ENCODE measurements around the gene SCUBE2. TPM values are rescaled to one million over a fixed set of nuclear protein-coding genes. Genes with fewer than 3 reads are reported as not detected.

SCUBE2 gene
- total RNA-seq, 6 experiments from 2014 or later: 0.31 to 1.1 (median 0.80) TPM

- H3K27ac Mint-ChIP-seq: no peak overlapping the region
- H3K9me3 Mint-ChIP-seq: no peaks in the 10 kb centered on the region
- no peak for DNase-seq
- H3K36me3 Mint-ChIP-seq (ENCODE audit: low read depth): no peaks in the 10 kb centered on the region
- no peaks in the 10 kb centered on the region; the same call in 1 of the 2 replicates for H3K4me1 Mint-ChIP-seq (ENCODE audit: low read depth)
- no peaks in the 10 kb centered on the region; the same call in none of the 2 replicates for H3K27me3 Mint-ChIP-seq (ENCODE audit: insufficient read depth)
- no peak for TF ChIP-seq CTCF (IDR thresholded peaks at IDR 0.05)
- H3K4me3 Mint-ChIP-seq: no peak overlapping the region
Observed at GRCh38 chr11:9065607-9066432, 25.6 kb downstream of the SCUBE2 start.

GRCh38 chr11:9061807-9062206 lies 29.6 kb downstream of the SCUBE2 start:
- Mint-ChIP-seq H3K4me1 (ENCODE audit: low read depth) (no peaks in the 10 kb centered on the region), H3K9me3 (no peaks in the 10 kb centered on the region), H3K4me3 (no peak overlapping the region), H3K27me3 (ENCODE audit: insufficient read depth) (no peaks in the 10 kb centered on the region; the same call in none of the 2 replicates), H3K36me3 (ENCODE audit: low read depth) (no peaks in the 10 kb centered on the region), H3K27ac (no peak overlapping the region)
- DNase-seq: no peak
- no peak for TF ChIP-seq CTCF (IDR thresholded peaks at IDR 0.05)

GRCh38 chr11:9060700-9061111 lies 30.7 kb downstream of the SCUBE2 start:
- Mint-ChIP-seq H3K4me1 (ENCODE audit: low read depth) (no peaks in the 10 kb centered on the region), H3K9me3 (no peaks in the 10 kb centered on the region), H3K36me3 (ENCODE audit: low read depth) (no peaks in the 10 kb centered on the region), H3K27ac (no peak overlapping the region), H3K27me3 (ENCODE audit: insufficient read depth) (no peaks in the 10 kb centered on the region; the same call in none of the 2 replicates), H3K4me3 (no peak overlapping the region)
- TF ChIP-seq CTCF (IDR thresholded peaks at IDR 0.05): peak; percentile 55
- no peak for DNase-seq

GRCh38 chr11:9059406-9059805 lies 32.0 kb downstream of the SCUBE2 start:
- DNase-seq: no peak
- H3K4me3 Mint-ChIP-seq: no peak overlapping the region
- no peak overlapping the region for H3K27ac Mint-ChIP-seq
- no peak for TF ChIP-seq CTCF (IDR thresholded peaks at IDR 0.05)
- H3K4me1 Mint-ChIP-seq (ENCODE audit: low read depth): peaks cover under 1% of the 10 kb centered on the region
- no peaks in the 10 kb centered on the region for H3K9me3 Mint-ChIP-seq
- no peaks in the 10 kb centered on the region for H3K36me3 Mint-ChIP-seq (ENCODE audit: low read depth)
- H3K27me3 Mint-ChIP-seq (ENCODE audit: insufficient read depth): no peaks in the 10 kb centered on the region; the same call in none of the 2 replicates

- H3K36me3 Mint-ChIP-seq (ENCODE audit: low read depth): no peaks in the 10 kb centered on the region
- TF ChIP-seq CTCF (IDR thresholded peaks at IDR 0.05): no peak
- no peaks in the 10 kb centered on the region for H3K9me3 Mint-ChIP-seq
- no peak for DNase-seq
- H3K4me3 Mint-ChIP-seq: no peak overlapping the region
- H3K27me3 Mint-ChIP-seq (ENCODE audit: insufficient read depth): no peaks in the 10 kb centered on the region; the same call in 1 of the 2 replicates
- peaks cover 16% of the 10 kb centered on the region for H3K4me1 Mint-ChIP-seq (ENCODE audit: low read depth)
- H3K27ac Mint-ChIP-seq: no peak overlapping the region
Observed at GRCh38 chr11:9057888-9058287, 33.5 kb downstream of the SCUBE2 start.
